Lower leg skin (tissue), 4 donors: Measurements from ENCODE around the gene PXDN. TPM values are rescaled to one million over a fixed set of nuclear protein-coding genes. Genes with fewer than 3 reads are reported as not detected.

Source experiments
- DNase-seq, 2 donors: peaks; one replicate each; pipeline ENCODE4 v3.0.0-alpha.2; 2019; ENCODE audit warnings: low spot score in 2 of 2
- H3K4me3 ChIP-seq: fragments of 200-600 bp; sonication (generic); 2 replicates; pipeline ENCODE4 v1.5.1; 2017; ENCODE audit warnings: mild to moderate bottlenecking, low read depth; ENCODE audit not compliant: poor library complexity, severe bottlenecking
- POLR2A ChIP-seq, 2 donors: fragments of 450-650 bp; IDR thresholded peaks; one replicate each; pipeline ENCODE4 v1.6.1; 2016 to 2017; ENCODE audit warnings: antibody characterized with exemption in 2 of 2, mild to moderate bottlenecking in 1 of 2, moderate library complexity in 1 of 2
- WGBS, 2 donors: methylation state at CpG; one replicate each; pipeline ENCODE4 v1.1.5; 2018; 5-methylcytosine and 5-hydroxymethylcytosine counted together
- intact Hi-C: fragments of 100-400 bp; cut with DNase I; formaldehyde crosslinking; loops from one replicate; pipeline ENCODE4 v1.15.0; 2023; ENCODE audit warnings: low total_unique reads
- total RNA-seq, 4 donors: library from RNA; depleted of rRNA; stranded (reverse); fragments of >200 nt; gene quantifications; one replicate each; pipeline ENCODE4 v1.1.0, GENCODE V29; 2016
- TF ChIP-seq, protein P1 (sequence below), 3 donors: fragments of 450-650 bp; IDR thresholded peaks; one replicate each; pipeline ENCODE4 v1.5.1; 2016; ENCODE audit warnings: antibody characterized with exemption in 3 of 3, mild to moderate bottlenecking in 3 of 3, moderate library complexity in 2 of 3

PXDN gene
- total RNA-seq, 4 donors from 2014 or later = 4.7 to 13.7 (median 7.0) TPM

DNA sequence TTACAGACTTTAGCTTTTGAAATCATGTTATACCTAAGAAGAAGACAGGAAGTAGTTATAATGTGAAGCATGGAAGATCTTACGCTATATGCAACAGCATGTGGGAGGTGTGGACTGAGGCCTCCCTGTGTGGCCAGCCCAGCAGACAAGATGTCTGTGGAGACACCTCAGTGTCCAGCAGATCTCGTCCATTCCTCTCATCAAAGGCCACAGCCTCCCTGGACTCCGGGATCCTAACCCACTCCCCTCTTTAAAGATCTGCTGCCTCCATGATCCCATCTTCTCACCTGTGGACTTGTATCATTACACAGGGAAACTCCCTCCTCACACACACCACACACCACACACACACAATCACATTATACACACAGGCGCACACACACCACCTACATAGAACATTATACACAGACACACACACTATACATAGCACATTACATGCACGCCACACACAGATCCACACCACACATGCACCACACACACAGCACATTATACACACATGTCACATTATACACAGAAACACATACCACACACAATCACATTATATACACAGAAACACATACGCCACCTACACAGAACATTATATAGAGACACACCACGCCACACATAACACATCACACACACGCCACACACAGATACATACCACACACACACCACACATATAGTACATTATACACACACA is 89.5 kb downstream of the PXDN start:
- intact Hi-C loops = no loop called here
- peak in 1 of 2 donors; percentile 57 for DNase-seq
- H3K4me3 ChIP-seq = no peak overlapping the region
- WGBS, 2 donors = 81% methylated on average over 8 of the region's 8 CpGs
- no peak for TF ChIP-seq POLR2A (IDR thresholded peaks at IDR 0.05)
- TF ChIP-seq, protein P1, sequence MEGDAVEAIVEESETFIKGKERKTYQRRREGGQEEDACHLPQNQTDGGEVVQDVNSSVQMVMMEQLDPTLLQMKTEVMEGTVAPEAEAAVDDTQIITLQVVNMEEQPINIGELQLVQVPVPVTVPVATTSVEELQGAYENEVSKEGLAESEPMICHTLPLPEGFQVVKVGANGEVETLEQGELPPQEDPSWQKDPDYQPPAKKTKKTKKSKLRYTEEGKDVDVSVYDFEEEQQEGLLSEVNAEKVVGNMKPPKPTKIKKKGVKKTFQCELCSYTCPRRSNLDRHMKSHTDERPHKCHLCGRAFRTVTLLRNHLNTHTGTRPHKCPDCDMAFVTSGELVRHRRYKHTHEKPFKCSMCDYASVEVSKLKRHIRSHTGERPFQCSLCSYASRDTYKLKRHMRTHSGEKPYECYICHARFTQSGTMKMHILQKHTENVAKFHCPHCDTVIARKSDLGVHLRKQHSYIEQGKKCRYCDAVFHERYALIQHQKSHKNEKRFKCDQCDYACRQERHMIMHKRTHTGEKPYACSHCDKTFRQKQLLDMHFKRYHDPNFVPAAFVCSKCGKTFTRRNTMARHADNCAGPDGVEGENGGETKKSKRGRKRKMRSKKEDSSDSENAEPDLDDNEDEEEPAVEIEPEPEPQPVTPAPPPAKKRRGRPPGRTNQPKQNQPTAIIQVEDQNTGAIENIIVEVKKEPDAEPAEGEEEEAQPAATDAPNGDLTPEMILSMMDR (IDR thresholded peaks at IDR 0.05) = no peak

DNA sequence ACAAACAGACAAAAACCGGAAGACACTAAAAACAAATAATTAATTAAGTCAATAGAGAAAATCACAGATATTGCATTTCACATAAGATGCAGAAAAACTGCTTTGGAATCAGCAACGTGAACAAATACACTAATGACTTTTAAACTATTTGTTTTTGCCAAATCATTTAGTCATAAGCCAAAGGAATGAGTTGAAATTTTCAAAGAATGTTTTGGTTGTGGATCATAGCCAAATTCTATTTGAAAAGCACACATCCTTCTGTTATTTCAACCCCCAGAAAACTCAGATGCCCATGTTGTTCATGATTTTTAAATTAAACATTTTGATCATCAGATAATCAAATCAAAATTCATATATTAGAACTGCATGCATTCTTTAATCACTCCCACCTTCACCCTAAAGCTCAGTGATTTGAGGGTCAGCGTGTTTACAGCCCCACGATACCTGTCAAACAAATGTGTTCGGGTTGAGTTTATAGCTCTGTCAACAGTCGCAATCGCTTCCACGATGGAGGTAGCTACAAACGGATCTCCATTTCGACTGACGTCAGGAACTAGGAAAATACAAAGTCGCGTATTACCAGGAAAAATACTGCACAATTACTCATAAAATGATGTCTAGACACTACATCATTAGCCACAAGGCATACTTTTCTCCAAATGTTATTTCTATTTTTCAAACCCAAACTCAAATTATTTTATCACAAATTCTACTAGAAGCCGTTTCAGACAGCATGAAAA is 90.2 kb downstream of the PXDN start:
- TF ChIP-seq, protein P1 (IDR thresholded peaks at IDR 0.05) = no peak
- TF ChIP-seq POLR2A (IDR thresholded peaks at IDR 0.05) = no peak
- WGBS, 2 donors = 68 to 71% methylated on average over 14 of the region's 14 CpGs
- no peak overlapping the region for H3K4me3 ChIP-seq
- no peak for DNase-seq
- intact Hi-C loops = no loop called here

DNA sequence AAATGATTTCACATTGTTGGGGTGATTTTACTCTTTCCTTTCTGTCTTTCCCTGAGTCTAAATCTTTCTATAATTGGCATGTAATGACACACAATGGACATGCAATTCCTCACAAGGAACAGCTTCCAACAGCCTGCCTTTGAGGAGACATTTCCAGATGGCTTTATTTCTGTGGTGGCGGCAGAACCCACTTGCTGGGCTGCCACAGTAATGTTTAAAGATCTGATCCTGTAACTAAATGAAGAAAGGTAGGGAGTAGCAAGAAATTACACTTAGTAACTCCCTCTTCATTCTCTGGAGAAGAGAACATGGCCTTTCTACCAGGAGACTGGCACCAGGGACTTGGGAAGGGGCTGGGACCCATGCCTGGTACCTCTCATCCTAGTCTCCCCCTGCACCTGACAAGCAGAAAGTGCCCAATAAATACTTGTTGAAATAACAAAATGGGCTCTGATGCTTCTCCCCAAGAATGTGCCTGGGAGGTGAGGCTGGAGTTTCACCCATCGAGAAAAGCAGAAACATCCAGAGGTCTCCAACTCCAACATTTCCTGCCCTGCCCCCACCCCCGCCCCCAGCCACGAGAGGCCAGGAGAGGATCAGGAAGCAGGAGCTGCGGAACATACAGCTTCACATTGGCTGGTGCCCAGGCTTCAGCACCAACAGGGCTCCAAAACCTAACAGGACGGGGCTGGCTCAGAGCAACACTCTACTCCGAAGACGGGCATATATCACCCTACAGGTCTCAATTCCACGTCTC is 92.1 kb downstream of the PXDN start:
- 50 to 66% methylated on average over 9 of the region's 9 CpGs for WGBS, 2 donors
- no peak overlapping the region for H3K4me3 ChIP-seq
- TF ChIP-seq POLR2A (IDR thresholded peaks at IDR 0.05) = no peak
- TF ChIP-seq, protein P1 (IDR thresholded peaks at IDR 0.05) = no peak
- intact Hi-C loops = no loop called here
- DNase-seq = peak in 1 of 2 donors; percentile 86

DNA sequence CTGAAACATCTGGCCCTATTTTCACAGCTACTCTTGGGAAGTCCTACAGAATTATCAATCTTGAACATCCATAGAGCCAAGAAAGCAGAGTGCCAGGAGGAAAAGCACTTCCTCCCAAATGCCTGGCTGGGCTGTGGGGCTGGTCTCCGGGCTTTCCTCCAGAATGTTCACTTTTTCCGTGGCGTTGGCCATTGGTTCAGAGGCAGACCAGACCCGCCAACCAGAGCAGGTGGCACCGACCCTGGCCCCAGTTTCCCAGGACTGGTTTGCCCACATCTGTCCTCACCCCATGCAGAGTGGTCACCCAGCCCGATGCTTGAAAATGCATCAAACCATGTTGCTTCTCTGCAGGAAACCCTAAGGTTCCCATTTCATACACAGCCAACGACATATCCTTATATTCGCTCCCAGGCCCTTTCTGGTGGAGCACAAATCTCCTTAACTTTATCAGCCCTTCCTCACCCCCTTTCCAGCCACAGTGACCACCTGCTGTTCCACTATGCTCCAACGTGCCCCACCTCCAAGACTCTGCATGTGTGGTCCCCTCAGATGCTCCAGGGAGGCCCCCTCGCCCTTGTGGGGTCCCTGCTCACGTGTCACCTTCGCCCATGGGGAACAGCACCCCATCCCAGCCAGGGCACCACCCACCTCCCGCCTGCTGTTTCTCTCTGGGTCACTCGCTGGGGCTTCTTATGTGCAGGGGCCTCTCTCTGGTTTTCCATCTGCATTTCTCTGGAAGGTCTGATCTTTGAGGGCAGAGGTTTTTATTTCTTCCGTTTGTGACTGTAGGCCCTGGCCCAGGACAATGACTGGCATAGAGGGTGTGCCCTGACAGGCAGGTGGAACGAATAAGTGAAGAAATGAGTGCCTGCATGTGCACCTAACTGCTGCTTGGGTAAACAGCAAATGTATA is 92.9 kb downstream of the PXDN start:
- WGBS, 2 donors = 71 to 72% methylated on average over 16 of the region's 16 CpGs
- no peak for DNase-seq
- H3K4me3 ChIP-seq = no peak overlapping the region
- TF ChIP-seq, protein P1 (IDR thresholded peaks at IDR 0.05) = no peak
- TF ChIP-seq POLR2A (IDR thresholded peaks at IDR 0.05) = no peak
- intact Hi-C loops = no loop called here
